ENCODE measurements around the gene GRM7. TPM values are rescaled to one million over a fixed set of nuclear protein-coding genes. Genes with fewer than 3 reads are reported as not detected.

GRM7 gene
- total and polyA plus RNA-seq, 12 donors: 0.27 to 7.8 (median 3.2) TPM; not detected in 3

- no peaks in the 10 kb centered on the region for H3K9me3 ChIP-seq (replicated peaks in 1 of 3)
- WGBS, 4 donors: 83 to 89% (median 86%) methylated on average over 5 of the region's 5 CpGs
- no peak overlapping the region for H3K27ac ChIP-seq
- intact Hi-C loops (cut with DNase I): no loop called here
- H3K4me1 ChIP-seq (replicated peaks in 1 of 2): no peaks in the 10 kb centered on the region
- no peak for DNase-seq
- H3K4me3 ChIP-seq: no peak overlapping the region
- no peaks in the 10 kb centered on the region for H3K27me3 ChIP-seq
- no peaks in the 10 kb centered on the region for H3K36me3 ChIP-seq (replicated peaks in 1 of 2)
- TF ChIP-seq CTCF (IDR thresholded peaks at IDR 0.05): no peak
- TF ChIP-seq POLR2A (IDR thresholded peaks at IDR 0.05): no peak
Measured at GRCh38 chr3:7146529-7146928, 285.6 kb downstream of the GRM7 start.

DNA sequence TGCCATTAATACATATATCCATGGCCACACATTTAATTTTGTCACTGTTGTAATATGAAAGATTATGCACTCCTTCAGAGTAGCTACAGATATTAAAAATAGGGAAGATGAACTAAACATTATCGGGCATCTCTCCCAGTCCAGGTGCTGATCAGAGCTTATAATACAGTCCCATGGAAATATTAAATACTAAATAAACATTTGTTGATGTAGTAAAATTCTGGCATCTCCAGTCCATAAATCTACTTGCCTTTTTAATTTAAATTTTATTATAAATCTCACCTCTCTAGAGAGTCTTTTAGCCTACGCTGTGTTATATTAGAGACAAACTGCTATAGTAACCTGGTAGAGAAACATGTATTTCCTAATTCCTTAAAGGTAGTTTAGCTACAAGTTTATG lies 297.6 kb downstream of the GRM7 start:
- Histone ChIP-seq H3K4me3 (no peak overlapping the region), H3K36me3 (replicated peaks in 1 of 2) (no peaks in the 10 kb centered on the region), H3K9me3 (replicated peaks in 1 of 3) (no peaks in the 10 kb centered on the region), H3K27ac (no peak overlapping the region), H3K27me3 (no peaks in the 10 kb centered on the region), H3K4me1 (replicated peaks in 1 of 2) (no peaks in the 10 kb centered on the region)
- no peak for DNase-seq
- TF ChIP-seq POLR2A (IDR thresholded peaks at IDR 0.05) (no peak), CTCF (IDR thresholded peaks at IDR 0.05) (no peak)
- 92 to 98% (median 96%) methylated on average over 2 of the region's 2 CpGs for WGBS, 4 donors
- intact Hi-C loops (cut with DNase I): no loop called here

DNA sequence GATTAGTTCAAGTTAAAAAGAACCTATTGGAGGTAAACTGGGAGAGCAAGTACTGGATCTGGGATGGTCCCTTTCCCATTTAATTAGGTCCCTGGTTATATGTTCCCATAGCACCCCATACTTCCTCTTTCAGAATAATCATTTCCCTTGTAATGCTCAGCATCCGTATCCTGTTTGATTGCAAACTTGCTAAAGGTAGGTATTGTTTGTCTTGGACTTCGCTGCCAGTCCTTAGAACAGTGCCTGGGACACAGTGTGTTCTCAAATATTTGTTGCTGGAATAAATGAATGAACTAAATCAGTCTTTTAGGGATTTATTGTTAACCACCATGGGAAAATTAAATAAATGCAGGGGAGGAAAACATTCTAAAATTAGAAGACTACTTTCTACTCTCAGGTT lies 299.8 kb downstream of the GRM7 start:
- Histone ChIP-seq H3K9me3 (replicated peaks in 1 of 3) (no peaks in the 10 kb centered on the region), H3K36me3 (replicated peaks in 1 of 2) (no peaks in the 10 kb centered on the region), H3K27ac (no peak overlapping the region), H3K27me3 (no peaks in the 10 kb centered on the region), H3K4me1 (replicated peaks in 1 of 2) (no peaks in the 10 kb centered on the region), H3K4me3 (no peak overlapping the region)
- intact Hi-C loops (cut with DNase I): no loop called here
- 72 to 84% (median 79%) methylated on average over 2 of the region's 2 CpGs for WGBS, 4 donors
- DNase-seq: no peak
- TF ChIP-seq CTCF (IDR thresholded peaks at IDR 0.05): no peak
- TF ChIP-seq POLR2A (IDR thresholded peaks at IDR 0.05): no peak

DNA sequence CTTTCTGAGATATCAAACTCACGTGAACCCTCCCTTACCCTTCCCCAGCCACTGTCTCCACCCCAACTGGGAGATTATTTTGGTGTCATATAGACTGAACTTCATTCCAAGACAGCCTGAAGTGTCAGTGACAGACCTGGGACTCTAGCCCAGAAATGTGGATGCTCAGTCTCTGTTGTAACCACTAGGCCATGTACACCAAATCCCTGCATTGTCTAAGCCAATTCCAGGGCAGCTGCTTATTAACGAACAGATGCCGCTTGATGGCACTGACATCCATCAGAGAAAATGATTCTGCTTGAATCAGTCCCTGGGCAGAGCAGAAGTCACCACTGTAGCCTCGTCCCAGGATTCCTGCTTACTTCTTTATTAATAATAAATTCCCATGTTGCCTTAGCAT lies 305.5 kb downstream of the GRM7 start:
- intact Hi-C loops (cut with DNase I): no loop called here
- Histone ChIP-seq H3K36me3 (replicated peaks in 1 of 2) (no peaks in the 10 kb centered on the region), H3K4me1 (replicated peaks in 1 of 2) (no peaks in the 10 kb centered on the region), H3K4me3 (no peak overlapping the region), H3K9me3 (replicated peaks in 1 of 3) (no peaks in the 10 kb centered on the region), H3K27ac (no peak overlapping the region), H3K27me3 (no peaks in the 10 kb centered on the region)
- peak in 2 of 7 donors; percentile 12 to 50 for DNase-seq
- 76 to 85% (median 82%) methylated on average over 4 of the region's 4 CpGs for WGBS, 4 donors
- TF ChIP-seq POLR2A (IDR thresholded peaks at IDR 0.05) (no peak), CTCF (IDR thresholded peaks at IDR 0.05) (no peak)

Measured in adrenal gland (tissue), 12 donors.